Neuron (in vitro differentiated cells): ENCODE data around the gene ZNF366.
A peak's percentile ranks its signal among the peaks of the same experiment; 100 is the strongest.

Experiments used
- H2AFZ ChIP-seq: one replicate; pipeline ENCODE4 v1.6.1; 2013; ENCODE audit warnings: low read depth, mild to moderate bottlenecking, inconsistent platforms, low read length, moderate library complexity
- H3K27me3 ChIP-seq: one replicate; pipeline ENCODE4 v1.6.1; 2013; ENCODE audit warnings: low read length; ENCODE audit not compliant: insufficient read depth
- H3K36me3 ChIP-seq: one replicate; pipeline ENCODE4 v1.6.1; 2013; ENCODE audit warnings: low read length; ENCODE audit not compliant: insufficient read depth
- H3K4me1 ChIP-seq: one replicate; pipeline ENCODE4 v1.6.1; 2013; ENCODE audit warnings: low read length; ENCODE audit not compliant: insufficient read depth
- H3K4me3 ChIP-seq: 2 replicates; pipeline ENCODE4 v1.5.1; 2013; ENCODE audit warnings: mild to moderate bottlenecking, low read length, moderate library complexity
- H3K9me3 ChIP-seq: one replicate; pipeline ENCODE4 v1.6.1; 2013; ENCODE audit warnings: low read length

The ZNF366 gene

DNA sequence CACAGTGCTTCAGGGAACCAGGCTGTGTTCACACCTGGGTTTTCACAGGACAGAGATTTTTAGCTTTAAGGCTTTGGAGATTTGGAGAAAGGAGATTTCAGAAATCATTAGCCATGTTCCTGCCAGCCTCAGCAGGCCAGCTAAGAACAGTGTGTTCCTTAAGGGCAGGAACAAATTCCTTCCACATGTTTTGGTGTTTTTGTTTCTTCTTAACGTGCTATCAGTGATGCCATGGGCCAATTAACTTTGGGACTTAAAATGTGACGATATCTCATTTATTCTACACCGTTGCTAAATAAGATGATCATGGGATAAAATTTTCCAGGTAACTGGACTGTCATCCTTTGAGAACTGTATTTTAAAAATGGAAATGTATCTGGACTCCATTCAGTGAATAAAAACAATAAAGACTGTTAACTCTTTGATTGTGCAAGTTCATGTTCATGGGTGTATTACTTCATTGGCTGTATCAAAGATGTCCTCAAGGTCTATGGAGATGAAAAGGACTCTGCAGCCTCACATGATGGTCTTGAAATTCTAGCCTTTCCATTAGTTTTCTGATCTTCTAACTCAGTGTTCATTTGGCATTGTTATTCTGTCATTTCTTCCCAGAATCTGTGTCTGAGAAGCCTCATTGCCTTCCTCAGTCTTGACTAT is 72.3 kb downstream of the ZNF366 start:
- no peaks in the 10 kb centered on the region for H3K36me3 ChIP-seq
- H3K4me3 ChIP-seq, result no peak overlapping the region
- H2AFZ ChIP-seq, result no peak overlapping the region
- no peaks in the 10 kb centered on the region for H3K4me1 ChIP-seq
- H3K9me3 ChIP-seq, result no peaks in the 10 kb centered on the region
- H3K27me3 ChIP-seq, result no peaks in the 10 kb centered on the region

GRCh38 chr5:72434056-72434780 is 73.0 kb downstream of the ZNF366 start:
- no peaks in the 10 kb centered on the region for H3K36me3 ChIP-seq
- no peak overlapping the region for H2AFZ ChIP-seq
- H3K4me1 ChIP-seq, result no peaks in the 10 kb centered on the region
- H3K27me3 ChIP-seq, result no peaks in the 10 kb centered on the region
- no peaks in the 10 kb centered on the region for H3K9me3 ChIP-seq
- no peak overlapping the region for H3K4me3 ChIP-seq

- Histone ChIP-seq H3K4me1 (peaks cover under 1% of the 10 kb centered on the region), H3K27me3 (no peaks in the 10 kb centered on the region), H3K4me3 (no peak overlapping the region), H3K36me3 (no peaks in the 10 kb centered on the region), H3K9me3 (no peaks in the 10 kb centered on the region), H2AFZ (no peak overlapping the region)
Observed at GRCh38 chr5:72433522-72433921, 73.7 kb downstream of the ZNF366 start.

GRCh38 chr5:72428669-72429068 is 78.5 kb downstream of the ZNF366 start:
- H2AFZ ChIP-seq, result no peak overlapping the region
- H3K36me3 ChIP-seq, result no peaks in the 10 kb centered on the region
- peaks cover 17% of the 10 kb centered on the region for H3K4me1 ChIP-seq
- no peak overlapping the region for H3K4me3 ChIP-seq
- H3K9me3 ChIP-seq, result no peaks in the 10 kb centered on the region
- H3K27me3 ChIP-seq, result no peaks in the 10 kb centered on the region

DNA sequence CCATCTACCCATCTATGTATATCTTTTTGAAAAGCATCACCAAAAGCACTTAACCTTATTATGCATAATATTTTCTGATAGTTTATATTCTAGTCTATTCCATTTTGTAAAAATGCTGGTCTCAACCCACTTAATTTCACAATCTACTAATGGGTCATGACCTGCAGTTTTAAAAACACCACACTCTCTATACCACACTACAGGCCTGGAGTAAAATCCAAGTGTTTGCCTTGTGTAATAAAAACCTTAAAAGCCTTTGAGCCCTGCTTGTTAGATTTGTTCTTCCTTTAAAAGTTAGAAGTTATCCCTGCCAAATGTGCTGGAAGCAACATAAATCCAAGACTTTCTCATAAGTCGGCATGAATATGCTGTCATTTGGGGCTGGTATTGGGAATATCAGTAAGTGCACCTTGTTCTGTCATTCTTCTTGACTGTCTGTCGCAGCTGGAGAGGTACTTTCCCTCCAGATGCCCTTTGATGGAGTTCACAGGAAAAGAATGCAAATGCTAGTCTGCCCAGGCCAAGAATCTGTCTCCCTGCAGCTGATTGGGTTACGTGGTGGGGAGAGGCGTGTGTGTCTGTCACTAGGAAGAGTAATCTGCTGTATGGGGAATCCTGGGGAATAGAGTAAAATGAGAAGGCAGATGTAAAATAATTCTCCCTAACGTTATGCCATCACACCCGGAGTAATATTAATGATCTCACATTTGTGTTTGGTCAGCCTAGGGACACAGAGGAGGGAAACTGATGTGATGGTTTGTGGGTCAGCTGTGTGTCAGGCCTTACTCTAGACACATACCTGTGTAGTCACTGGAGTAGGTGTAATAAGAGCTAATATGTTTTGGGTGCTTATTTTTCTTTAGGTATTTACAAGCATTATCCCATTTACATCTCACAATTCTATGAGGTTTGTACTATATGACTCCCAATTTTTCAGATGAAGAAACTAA is 79.4 kb downstream of the ZNF366 start:
- H3K4me3 ChIP-seq, result no peak overlapping the region

GRCh38 chr5:72427016-72427415 is 80.2 kb downstream of the ZNF366 start:
- no peak overlapping the region for H2AFZ ChIP-seq
- H3K4me1 ChIP-seq, result peaks cover 17% of the 10 kb centered on the region
- no peaks in the 10 kb centered on the region for H3K9me3 ChIP-seq
- H3K4me3 ChIP-seq, result no peak overlapping the region
- no peaks in the 10 kb centered on the region for H3K36me3 ChIP-seq
- H3K27me3 ChIP-seq, result no peaks in the 10 kb centered on the region

More for the DNA sequence above, 79.4 kb downstream of the ZNF366 start:
- no peaks in the 10 kb centered on the region for H3K27me3 ChIP-seq
- H3K4me1 ChIP-seq, result peaks cover 17% of the 10 kb centered on the region
- H2AFZ ChIP-seq, result peak overlapping the region; percentile 8
- H3K36me3 ChIP-seq, result no peaks in the 10 kb centered on the region
- no peaks in the 10 kb centered on the region for H3K9me3 ChIP-seq

DNA sequence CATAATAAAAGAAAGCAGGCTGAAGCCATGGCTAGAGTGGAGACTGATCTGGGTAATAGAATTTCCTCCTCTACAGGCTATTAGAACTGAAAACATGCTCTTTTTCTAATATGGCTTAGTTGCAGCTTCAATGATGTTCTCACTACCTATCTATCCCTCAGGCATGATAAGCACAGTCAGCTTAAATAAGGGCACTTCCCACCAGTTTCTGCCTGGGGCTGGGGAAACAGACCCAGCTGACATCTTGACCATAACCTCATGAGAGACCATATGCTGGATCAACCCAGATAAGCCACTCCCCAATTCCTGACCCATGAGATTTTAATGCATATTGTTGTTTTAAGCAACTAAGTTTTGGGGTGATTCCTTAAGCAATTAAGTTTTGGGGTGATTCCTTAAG is 81.2 kb downstream of the ZNF366 start:
- Histone ChIP-seq H3K4me1 (peaks cover 17% of the 10 kb centered on the region), H3K9me3 (no peaks in the 10 kb centered on the region), H2AFZ (no peak overlapping the region), H3K27me3 (no peaks in the 10 kb centered on the region), H3K36me3 (no peaks in the 10 kb centered on the region), H3K4me3 (no peak overlapping the region)

- no peak overlapping the region for H2AFZ ChIP-seq
- H3K4me1 ChIP-seq, result no peaks in the 10 kb centered on the region
- no peaks in the 10 kb centered on the region for H3K36me3 ChIP-seq
- H3K9me3 ChIP-seq, result peaks cover 5% of the 10 kb centered on the region
- no peak overlapping the region for H3K4me3 ChIP-seq
- no peaks in the 10 kb centered on the region for H3K27me3 ChIP-seq
Observed at GRCh38 chr5:72418271-72418670, 88.9 kb downstream of the ZNF366 start.

DNA sequence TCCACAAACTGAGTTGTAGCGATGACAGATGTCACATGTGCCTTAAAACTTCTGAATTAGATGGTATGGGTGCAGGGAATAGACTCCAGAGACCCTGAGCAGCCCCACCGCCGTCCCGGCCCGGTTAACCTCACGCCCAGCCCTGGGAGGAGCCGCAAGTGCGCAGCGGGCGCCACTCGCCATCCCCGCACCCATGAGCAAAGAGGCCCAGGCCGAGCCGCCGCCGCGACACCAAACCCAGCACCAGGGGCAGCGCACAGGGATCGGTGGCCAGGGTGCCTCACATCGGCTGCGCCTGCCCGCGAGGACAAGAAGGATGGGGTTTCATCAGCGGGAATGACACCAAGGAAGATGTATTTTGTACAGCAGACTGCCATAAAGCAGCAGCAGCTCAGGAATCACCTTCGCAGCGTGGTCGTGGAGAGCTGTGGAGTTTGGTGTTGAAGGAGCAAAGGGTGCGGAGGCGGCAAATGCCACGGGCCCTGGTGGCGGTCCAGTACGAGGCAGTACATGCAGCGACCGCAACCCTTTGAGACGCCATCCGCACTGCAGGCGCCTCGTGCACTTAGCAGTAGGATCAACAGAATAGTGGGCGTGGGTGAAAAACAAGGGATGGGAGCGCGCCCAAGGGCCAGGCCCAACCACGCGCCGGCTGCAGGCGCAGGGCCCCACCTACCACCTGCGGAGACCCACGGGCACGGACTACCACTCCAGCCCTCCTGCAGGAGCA is 89.7 kb downstream of the ZNF366 start:
- H3K4me3 ChIP-seq, result no peak overlapping the region
- H3K36me3 ChIP-seq, result no peaks in the 10 kb centered on the region
- no peaks in the 10 kb centered on the region for H3K27me3 ChIP-seq
- H3K4me1 ChIP-seq, result no peaks in the 10 kb centered on the region
- no peak overlapping the region for H2AFZ ChIP-seq
- peaks cover 5% of the 10 kb centered on the region for H3K9me3 ChIP-seq

DNA sequence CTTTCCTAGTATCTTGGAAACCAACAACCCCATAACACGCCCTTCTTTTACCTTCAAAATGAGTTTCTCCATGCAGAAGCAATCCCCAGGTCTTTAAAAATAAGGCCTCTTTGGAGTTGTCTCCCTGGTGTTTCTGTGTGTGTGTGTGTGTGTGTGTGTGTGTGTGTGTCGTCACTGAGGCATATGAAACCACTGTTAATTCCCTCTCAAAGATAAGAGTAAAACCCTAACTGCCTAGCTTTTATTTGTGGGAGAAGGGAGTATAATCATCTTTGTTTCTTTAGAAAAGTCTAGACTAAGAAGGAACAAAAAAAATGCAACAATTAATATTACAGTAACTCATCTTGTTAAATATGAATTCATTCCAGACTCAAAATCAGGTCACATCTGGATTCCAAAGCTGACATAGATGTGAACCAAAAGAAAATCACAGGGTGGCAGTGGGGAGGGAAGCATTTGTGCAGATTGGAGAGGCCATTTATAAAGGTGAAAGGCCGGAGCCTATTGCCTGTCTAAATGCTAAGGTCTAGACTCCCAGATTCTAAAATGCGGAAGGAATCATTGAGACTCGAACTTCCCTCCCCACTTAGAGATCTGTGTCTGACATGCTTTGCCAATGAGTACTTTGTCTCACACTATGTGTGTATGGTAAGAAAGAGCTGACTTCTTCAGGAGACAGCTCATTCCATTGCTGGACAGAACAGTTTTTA is 91.4 kb downstream of the ZNF366 start:
- H2AFZ ChIP-seq, result no peak overlapping the region
- H3K27me3 ChIP-seq, result no peaks in the 10 kb centered on the region
- no peaks in the 10 kb centered on the region for H3K36me3 ChIP-seq
- H3K4me3 ChIP-seq, result no peak overlapping the region
- H3K9me3 ChIP-seq, result peaks cover 5% of the 10 kb centered on the region
- no peaks in the 10 kb centered on the region for H3K4me1 ChIP-seq

DNA sequence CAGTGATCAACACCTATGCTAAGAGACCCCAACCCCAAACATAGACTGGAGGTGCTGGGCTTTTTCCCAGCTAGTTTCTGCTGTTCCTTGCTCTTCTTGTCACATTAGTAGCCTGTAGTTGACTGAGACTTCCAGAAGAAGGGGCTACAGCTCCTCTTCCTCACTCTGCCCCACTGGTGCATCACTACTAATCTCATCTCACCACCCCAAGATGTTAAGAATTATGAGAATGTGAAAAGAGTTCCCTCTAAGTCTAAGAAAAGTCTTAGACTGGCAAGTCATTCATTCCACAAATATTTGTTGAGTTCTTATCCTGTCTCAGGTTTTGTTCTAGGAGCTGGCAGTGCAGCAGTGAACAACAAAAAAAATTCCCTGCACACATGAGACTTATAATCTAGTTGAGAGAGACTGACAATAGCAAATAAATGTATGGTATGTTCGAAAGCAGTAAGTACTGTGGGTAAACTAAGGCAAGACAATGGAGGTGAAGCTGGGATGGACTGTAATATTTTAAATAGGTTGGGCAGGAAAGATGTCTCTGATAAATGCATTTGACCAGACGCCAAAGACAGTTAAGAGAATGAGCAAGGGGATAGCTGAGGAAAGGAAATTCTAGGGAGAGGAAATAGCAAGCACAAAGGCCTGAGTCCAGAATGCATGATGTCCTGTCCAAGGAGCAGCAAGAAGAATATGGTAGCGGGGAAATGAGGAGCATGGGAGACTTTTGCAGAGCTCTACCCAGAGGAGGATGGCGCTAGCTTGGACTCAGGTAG is 94.7 kb downstream of the ZNF366 start:
- Histone ChIP-seq H3K9me3 (no peaks in the 10 kb centered on the region), H3K4me1 (peaks cover 9% of the 10 kb centered on the region), H3K36me3 (no peaks in the 10 kb centered on the region), H2AFZ (no peak overlapping the region), H3K27me3 (no peaks in the 10 kb centered on the region), H3K4me3 (no peak overlapping the region)
